Heart left ventricle (tissue), 13 donors: Measurements from ENCODE around the gene SLC2A3.
"Not testable (repeated sequence)": the region's sequence is repeated elsewhere in the genome, so short reads cannot be mapped to it uniquely, and the experiment has no call there.

ENCODE experiments used
- CTCF ChIP-seq, 12 donors: fragments of 200-600 bp; sonication (generic) in 4 of 12; IDR thresholded peaks; one replicate each; pipeline versions ENCODE4 v1.5.0 to v1.8.0; 2018 to 2022; ENCODE audit warnings: antibody characterized with exemption in 12 of 12, mild to moderate bottlenecking in 5 of 12
- POLR2A ChIP-seq, 2 donors: fragments of 450-650 bp; IDR thresholded peaks; one replicate each; pipeline ENCODE4 v1.6.1; 2017; ENCODE audit warnings: antibody characterized with exemption in 2 of 2, mild to moderate bottlenecking in 2 of 2, moderate library complexity in 2 of 2
- donor health status: ischemic (EF 13 %, LVEDD 7.1; RV severe dilation, severe dysfunction).
- donor health status: DM: no; HTN: yes; CAD: no.
- donor health status: DM: no; HTN: no; CAD: no.
- donor health status: ischemic (EF 25% LVEDD 6.9; RV normal size, moderate dysfunction).
- donor health status: ischemic (EF 25% LVEDD 5.7; RV mildly dilated, moderate dysfunction).
- donor health status: ischemic (EF 35%, LVEDD 5.7; RV mildly dilated, moderate dysfunction).
- donor health status: nonischemic (EF 11% LVEDD 7.7; RV severe dilation, severe dysfunction).
- donor health status: DM: yes; HTN: yes; CAD: no.
- donor health status: PGD.
- donor health status: ischemic (EF 29% LVEDD 5.4; RV normal size, mild dysfunction).
- donor health status: nonischemic (EF 23%, LVEDD 6.1; RV moderate dilation, normal function).

- TF ChIP-seq CTCF, POLR2A (IDR thresholded peaks at IDR 0.05): not testable (repeated sequence)
Observed at GRCh38 chr12:7944760-7945159, 8.8 kb upstream of the SLC2A3 start.
